ENCODE measurements around the gene WDR46.

The WDR46 gene

GRCh38 chr6:33297956-33298772 lies 9.1 kb upstream of the WDR46 start:
- DNase-seq = peak; percentile 85
- H3K4me3 ChIP-seq (ENCODE audit: low read depth, low read length) = peak overlapping the region; percentile 88
- peaks cover 36% of the 10 kb centered on the region for H3K36me3 ChIP-seq (replicated peaks)
- no peaks in the 10 kb centered on the region for H3K27me3 ChIP-seq (replicated peaks)
- in situ Hi-C loops (cut with HindIII; ENCODE audit: low pct_ligation_motif_present, low sequenced_read_pairs) = no loop called here
- H3K27ac ChIP-seq = peak overlapping the region; percentile 92
- no peak for TF ChIP-seq CTCF (IDR thresholded peaks at IDR 0.05; ENCODE audit: low read depth, low read length, missing control alignments)

- peaks cover 33% of the 10 kb centered on the region for H3K36me3 ChIP-seq (replicated peaks)
- in situ Hi-C loops (cut with HindIII; ENCODE audit: low pct_ligation_motif_present, low sequenced_read_pairs) = no loop called here
- peak overlapping the region; percentile 88 for H3K4me3 ChIP-seq (ENCODE audit: low read depth, low read length)
- no peaks in the 10 kb centered on the region for H3K27me3 ChIP-seq (replicated peaks)
- no peak for TF ChIP-seq CTCF (IDR thresholded peaks at IDR 0.05; ENCODE audit: low read depth, low read length, missing control alignments)
- H3K27ac ChIP-seq = peak overlapping the region; percentile 61
- DNase-seq = no peak
Measured at GRCh38 chr6:33297406-33297955, 8.4 kb upstream of the WDR46 start.

GRCh38 chr6:33296797-33297405 lies 7.9 kb upstream of the WDR46 start:
- Histone ChIP-seq H3K36me3 (replicated peaks) (peaks cover 35% of the 10 kb centered on the region), H3K27ac (no peak overlapping the region), H3K27me3 (replicated peaks) (no peaks in the 10 kb centered on the region), H3K4me3 (ENCODE audit: low read depth, low read length) (peak overlapping the region; percentile 88)
- TF ChIP-seq CTCF (IDR thresholded peaks at IDR 0.05; ENCODE audit: low read depth, low read length, missing control alignments) = no peak
- no peak for DNase-seq
- in situ Hi-C loops (cut with HindIII; ENCODE audit: low pct_ligation_motif_present, low sequenced_read_pairs) = no loop called here

GRCh38 chr6:33295621-33296369 lies 6.8 kb upstream of the WDR46 start:
- no peak overlapping the region for H3K27ac ChIP-seq
- no peak for DNase-seq
- in situ Hi-C loops (cut with HindIII; ENCODE audit: low pct_ligation_motif_present, low sequenced_read_pairs) = no loop called here
- H3K27me3 ChIP-seq (replicated peaks) = no peaks in the 10 kb centered on the region
- no peak overlapping the region for H3K4me3 ChIP-seq (ENCODE audit: low read depth, low read length)
- H3K36me3 ChIP-seq (replicated peaks) = peaks cover 38% of the 10 kb centered on the region
- TF ChIP-seq CTCF (IDR thresholded peaks at IDR 0.05; ENCODE audit: low read depth, low read length, missing control alignments) = no peak

- Histone ChIP-seq H3K36me3 (replicated peaks) (peaks cover 39% of the 10 kb centered on the region), H3K27ac (no peak overlapping the region), H3K27me3 (replicated peaks) (no peaks in the 10 kb centered on the region), H3K4me3 (ENCODE audit: low read depth, low read length) (no peak overlapping the region)
- in situ Hi-C loops (cut with HindIII; ENCODE audit: low pct_ligation_motif_present, low sequenced_read_pairs) = no loop called here
- TF ChIP-seq CTCF (IDR thresholded peaks at IDR 0.05; ENCODE audit: low read depth, low read length, missing control alignments) = no peak
- DNase-seq = no peak
Measured at GRCh38 chr6:33294086-33294823, 5.2 kb upstream of the WDR46 start.

Measured in brain microvascular endothelial cell (primary cell).